ENCODE data around the gene MARCO.
"Not testable (repeated sequence)": the region's sequence is repeated elsewhere in the genome, so short reads cannot be mapped to it uniquely, and the experiment has no call there.

DNA sequence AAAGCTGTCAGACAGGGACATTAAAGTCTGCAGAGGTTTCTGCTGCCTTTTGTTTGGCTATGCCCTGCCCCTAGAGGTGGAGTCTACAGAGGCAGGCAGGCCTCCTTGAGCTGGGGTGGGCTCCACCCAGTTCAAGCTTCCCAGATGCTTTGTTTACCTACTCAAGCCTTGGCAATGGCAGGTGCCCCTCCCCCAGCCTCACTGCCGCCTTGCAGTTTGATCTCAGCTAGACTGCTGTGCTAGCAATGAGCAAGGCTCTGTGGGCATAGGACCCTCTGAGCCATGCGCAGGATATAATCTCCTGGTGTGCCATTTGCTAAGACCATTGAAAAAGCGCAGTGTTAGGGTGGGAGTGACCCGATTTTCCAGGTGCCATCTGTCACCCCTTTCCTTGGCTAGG lies 61.9 kb downstream of the MARCO start:
- TF ChIP-seq ZFP30 (CRISPR knock-in tag; IDR thresholded peaks at IDR 0.05); PPARA (CRISPR knock-in tag; IDR thresholded peaks at IDR 0.05; ENCODE audit: borderline replicate concordance); ISL1 (CRISPR knock-in tag; IDR thresholded peaks at IDR 0.05); RARB (CRISPR knock-in tag; IDR thresholded peaks at IDR 0.05); GLIS3 (CRISPR knock-in tag; IDR thresholded peaks at IDR 0.05); CREB5 (CRISPR knock-in tag; IDR thresholded peaks at IDR 0.05; ENCODE audit: low read depth); ZFP3 (CRISPR knock-in tag; IDR thresholded peaks at IDR 0.05); ESRRG (CRISPR knock-in tag; IDR thresholded peaks at IDR 0.05); CSDC2 (CRISPR knock-in tag; IDR thresholded peaks at IDR 0.05); SNAI2 (CRISPR knock-in tag; IDR thresholded peaks at IDR 0.05); ZNF70 (CRISPR knock-in tag; IDR thresholded peaks at IDR 0.05); ZC3H10 (CRISPR knock-in tag; IDR thresholded peaks at IDR 0.05); TCF4 (CRISPR knock-in tag; IDR thresholded peaks at IDR 0.05; ENCODE audit: borderline replicate concordance): not testable (repeated sequence)
- TF ChIP-seq, protein P1, sequence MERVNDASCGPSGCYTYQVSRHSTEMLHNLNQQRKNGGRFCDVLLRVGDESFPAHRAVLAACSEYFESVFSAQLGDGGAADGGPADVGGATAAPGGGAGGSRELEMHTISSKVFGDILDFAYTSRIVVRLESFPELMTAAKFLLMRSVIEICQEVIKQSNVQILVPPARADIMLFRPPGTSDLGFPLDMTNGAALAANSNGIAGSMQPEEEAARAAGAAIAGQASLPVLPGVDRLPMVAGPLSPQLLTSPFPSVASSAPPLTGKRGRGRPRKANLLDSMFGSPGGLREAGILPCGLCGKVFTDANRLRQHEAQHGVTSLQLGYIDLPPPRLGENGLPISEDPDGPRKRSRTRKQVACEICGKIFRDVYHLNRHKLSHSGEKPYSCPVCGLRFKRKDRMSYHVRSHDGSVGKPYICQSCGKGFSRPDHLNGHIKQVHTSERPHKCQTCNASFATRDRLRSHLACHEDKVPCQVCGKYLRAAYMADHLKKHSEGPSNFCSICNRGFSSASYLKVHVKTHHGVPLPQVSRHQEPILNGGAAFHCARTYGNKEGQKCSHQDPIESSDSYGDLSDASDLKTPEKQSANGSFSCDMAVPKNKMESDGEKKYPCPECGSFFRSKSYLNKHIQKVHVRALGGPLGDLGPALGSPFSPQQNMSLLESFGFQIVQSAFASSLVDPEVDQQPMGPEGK (CRISPR knock-in tag; IDR thresholded peaks at IDR 0.05; ENCODE audit: borderline replicate concordance) = not testable (repeated sequence)

All from SK-N-SH treated with all-trans-retinoic acid at 6 μM for 48 hours (cell line).